H1 (cell line): ENCODE measurements around the gene PHACTR1. TPM values are rescaled to one million over a fixed set of nuclear protein-coding genes. Genes with fewer than 3 reads are reported as not detected.

Experiments
- BRCA1 ChIP-seq: IDR thresholded peaks from 2 replicates; pipeline ENCODE4 v1.6.1; 2012; ENCODE audit warnings: low read depth, low read length, improper control_type of control experiment
- CHD1 ChIP-seq: IDR thresholded peaks from 2 replicates; pipeline ENCODE4 v1.6.1; 2012; ENCODE audit warnings: low read depth, low read length, improper control_type of control experiment
- CREB1 ChIP-seq: IDR thresholded peaks from 2 replicates; pipeline ENCODE4 v1.6.1; 2012; ENCODE audit warnings: inconsistent platforms
- EGR1 ChIP-seq: IDR thresholded peaks from 2 replicates; pipeline ENCODE4 v1.6.1; 2011; ENCODE audit warnings: low read depth, low read length, borderline replicate concordance
- EZH2 ChIP-seq: fragments of 200-600 bp; sonication (generic); IDR thresholded peaks from 2 replicates; pipeline ENCODE4 v1.7.1; 2012; ENCODE audit warnings: low read depth, mild to moderate bottlenecking, moderate library complexity, low read length, inconsistent platforms; ENCODE audit not compliant: severe bottlenecking
- GTF2F1 ChIP-seq: IDR thresholded peaks from 2 replicates; pipeline ENCODE4 v1.6.1; 2012; ENCODE audit warnings: low read depth, low read length, improper control_type of control experiment, borderline replicate concordance
- KDM4A ChIP-seq: IDR thresholded peaks from one replicate; pipeline ENCODE4 v1.7.1; 2012; ENCODE audit warnings: low read depth, mild to moderate bottlenecking, moderate library complexity, low read length, inconsistent platforms; ENCODE audit not compliant: severe bottlenecking
- MAFK ChIP-seq: IDR thresholded peaks from 2 replicates; pipeline ENCODE4 v1.6.1; 2012; ENCODE audit warnings: low read depth, mild to moderate bottlenecking, improper control_type of control experiment, low read length
- NRF1 ChIP-seq: IDR thresholded peaks from 2 replicates; pipeline ENCODE4 v1.6.1; 2011; ENCODE audit warnings: mild to moderate bottlenecking, low read depth, low read length, improper control_type of control experiment
- POLR2A ChIP-seq, 2 experiments: IDR thresholded peaks; 1 replicate in 1 of 2; 2 replicates in 1 of 2; pipeline ENCODE4 v1.6.1; 2011; ENCODE audit warnings: low read depth in 2 of 2, low read length in 2 of 2, mild to moderate bottlenecking in 2 of 2; ENCODE audit errors: control extremely low read depth in 1 of 2
- POU5F1 ChIP-seq: IDR thresholded peaks from 2 replicates; pipeline ENCODE4 v1.6.1; 2011; ENCODE audit warnings: low read depth, mild to moderate bottlenecking, low read length, moderate library complexity
- RFX5 ChIP-seq: IDR thresholded peaks from 2 replicates; pipeline ENCODE4 v1.6.1; 2011; ENCODE audit warnings: low read depth, low read length, improper control_type of control experiment, borderline replicate concordance
- RXRA ChIP-seq: IDR thresholded peaks from 2 replicates; pipeline ENCODE4 v1.6.1; 2011; ENCODE audit warnings: low read depth, mild to moderate bottlenecking, low read length, moderate library complexity; ENCODE audit not compliant: insufficient read depth
- SP2 ChIP-seq: IDR thresholded peaks from 2 replicates; pipeline ENCODE4 v1.6.1; 2012; ENCODE audit warnings: mild to moderate bottlenecking, low read length, inconsistent platforms
- SP4 ChIP-seq: IDR thresholded peaks from 2 replicates; pipeline ENCODE4 v1.6.1; 2012; ENCODE audit warnings: low read length, inconsistent platforms
- SRF ChIP-seq: IDR thresholded peaks from 2 replicates; pipeline ENCODE4 v1.6.1; 2011; ENCODE audit warnings: mild to moderate bottlenecking, low read depth, low read length, moderate library complexity
- SUZ12 ChIP-seq: fragments of 200-600 bp; sonication (generic); IDR thresholded peaks from 2 replicates; pipeline ENCODE4 v1.6.1; 2012; ENCODE audit warnings: mild to moderate bottlenecking, inconsistent platforms, low read length, moderate library complexity, mixed read lengths
- TAF1 ChIP-seq: IDR thresholded peaks from 2 replicates; pipeline ENCODE4 v1.6.1; 2011; ENCODE audit warnings: mild to moderate bottlenecking, low read depth, low read length
- TAF7 ChIP-seq: optimal IDR thresholded peaks from 2 replicates; pipeline ENCODE3; 2011; ENCODE audit warnings: low read depth, mild to moderate bottlenecking, inconsistent platforms, low read length, moderate library complexity, borderline replicate concordance
- ZNF274 ChIP-seq: IDR thresholded peaks from 2 replicates; pipeline ENCODE4 v1.7.0; 2012; ENCODE audit warnings: low read length, borderline replicate concordance; ENCODE audit errors: extremely low read depth
- polyA plus RNA-seq, 7 experiments: library from polyadenylated mRNA; depleted of rRNA in 3 of 7; stranded (reverse) in 5 of 7; unstranded in 2 of 7; fragments of >200 nt in 5 of 7; fragments of 200-250 nt in 2 of 7; gene quantifications; 1 replicate in 5 of 7; 2 replicates in 1 of 7; 4 replicates in 1 of 7; pipeline versions ENCODE4 v1.2.1 to v1.2.3, GENCODE V29; 2011 to 2013; ENCODE audit warnings: missing spikeins in 2 of 7, mixed read lengths in 2 of 7
- total RNA-seq: library from RNA; stranded (reverse); fragmentation: NEBNext Ultra II Directional; extraction: Animal tissue kit (Norgen Biotek cat#: 25700); gene quantifications from 2 replicates; pipeline ENCODE4 v1.2.1, GENCODE V29; 2021
- TF ChIP-seq, protein P1 (sequence below): IDR thresholded peaks from 2 replicates; pipeline ENCODE4 v1.6.1; 2011; ENCODE audit warnings: low read length, improper control_type of control experiment

PHACTR1 gene
- total and polyA plus RNA-seq, 2 of the 8 experiments (the other 6 are each of a cell fraction or from before 2014, with no cell fraction given) = 3.9 to 17.1 TPM

DNA sequence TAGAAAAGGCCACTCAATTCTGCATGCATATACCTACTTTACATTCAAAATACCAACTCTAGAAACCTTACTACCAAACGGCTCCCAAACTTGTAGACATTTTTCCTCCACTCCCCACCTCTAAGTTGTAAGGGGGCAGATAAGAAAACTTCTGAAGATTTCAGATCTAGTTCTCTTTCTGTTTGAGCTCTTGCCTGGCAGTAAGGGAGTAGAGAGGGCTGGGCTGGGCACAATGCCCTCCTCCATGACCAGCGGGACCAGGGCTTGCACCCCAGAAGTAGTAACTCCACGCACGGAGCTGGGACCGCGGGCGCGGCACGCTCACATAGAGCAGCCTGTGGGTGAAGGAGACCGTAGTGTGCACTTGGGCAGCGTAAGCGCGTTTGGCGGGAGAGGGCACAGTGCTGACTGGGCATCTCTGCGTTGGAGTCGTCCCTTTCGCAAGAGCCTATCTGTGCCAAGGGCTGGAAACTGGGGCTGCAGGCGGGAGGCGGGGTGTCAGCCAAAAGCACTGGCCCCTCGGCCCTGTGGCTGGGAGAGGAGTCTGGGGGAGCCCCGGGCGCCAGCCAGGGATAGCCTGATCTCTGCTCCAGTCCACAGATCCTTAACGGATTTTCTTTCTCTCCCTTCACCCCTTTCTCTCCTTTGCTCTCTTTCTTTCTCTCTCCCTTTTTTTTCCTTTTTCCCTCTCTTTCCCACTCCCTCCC, 32.4 kb downstream of the PHACTR1 start (continued):
- TF ChIP-seq CHD1 = no peak
- no peak for TF ChIP-seq CREB1
- TF ChIP-seq SRF = no peak
- no peak for TF ChIP-seq GTF2F1
- TF ChIP-seq SP2 = no peak
- TF ChIP-seq MAFK = peak; percentile 78; the same call in 1 of the 2 replicates
- peak; percentile 93 for TF ChIP-seq KDM4A
- TF ChIP-seq POU5F1 = no peak
- peak; percentile 48; the same call in 1 of the 2 replicates for TF ChIP-seq SP4
- TF ChIP-seq EZH2 = no peak
- TF ChIP-seq NRF1 = no peak
- TF ChIP-seq RXRA = no peak
- TF ChIP-seq SUZ12 = peak; percentile 20; the same call in 1 of the 2 replicates
- TF ChIP-seq EGR1 = peak; percentile 95
- TF ChIP-seq TAF7 = no peak
- no peak for TF ChIP-seq BRCA1
- TF ChIP-seq POLR2A (IDR thresholded peaks at IDR 0.05; ENCODE audit: control extremely low read depth in 1 of 2, low read depth in 2 of 2, low read length in 2 of 2) = peak in 1 of 2 experiments; percentile 52; a peak in 2 of 3 replicates
- TF ChIP-seq, protein P1, sequence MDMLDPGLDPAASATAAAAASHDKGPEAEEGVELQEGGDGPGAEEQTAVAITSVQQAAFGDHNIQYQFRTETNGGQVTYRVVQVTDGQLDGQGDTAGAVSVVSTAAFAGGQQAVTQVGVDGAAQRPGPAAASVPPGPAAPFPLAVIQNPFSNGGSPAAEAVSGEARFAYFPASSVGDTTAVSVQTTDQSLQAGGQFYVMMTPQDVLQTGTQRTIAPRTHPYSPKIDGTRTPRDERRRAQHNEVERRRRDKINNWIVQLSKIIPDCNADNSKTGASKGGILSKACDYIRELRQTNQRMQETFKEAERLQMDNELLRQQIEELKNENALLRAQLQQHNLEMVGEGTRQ = no peak
- peak; percentile 36; the same call in 1 of the 2 replicates for TF ChIP-seq RFX5
- TF ChIP-seq ZNF274 = no peak
- TF ChIP-seq TAF1 = peak; percentile 64; the same call in 1 of the 2 replicates
